ENCODE results near the gene TAMM41.
A peak's percentile ranks its signal among the peaks of the same experiment; 100 is the strongest.

Gene TAMM41

GRCh38 chr3:11770477-11771391 is 76.0 kb downstream of the TAMM41 start:
- H2AFZ ChIP-seq (ENCODE audit: low read length), result peak overlapping the region; percentile 77

DNA sequence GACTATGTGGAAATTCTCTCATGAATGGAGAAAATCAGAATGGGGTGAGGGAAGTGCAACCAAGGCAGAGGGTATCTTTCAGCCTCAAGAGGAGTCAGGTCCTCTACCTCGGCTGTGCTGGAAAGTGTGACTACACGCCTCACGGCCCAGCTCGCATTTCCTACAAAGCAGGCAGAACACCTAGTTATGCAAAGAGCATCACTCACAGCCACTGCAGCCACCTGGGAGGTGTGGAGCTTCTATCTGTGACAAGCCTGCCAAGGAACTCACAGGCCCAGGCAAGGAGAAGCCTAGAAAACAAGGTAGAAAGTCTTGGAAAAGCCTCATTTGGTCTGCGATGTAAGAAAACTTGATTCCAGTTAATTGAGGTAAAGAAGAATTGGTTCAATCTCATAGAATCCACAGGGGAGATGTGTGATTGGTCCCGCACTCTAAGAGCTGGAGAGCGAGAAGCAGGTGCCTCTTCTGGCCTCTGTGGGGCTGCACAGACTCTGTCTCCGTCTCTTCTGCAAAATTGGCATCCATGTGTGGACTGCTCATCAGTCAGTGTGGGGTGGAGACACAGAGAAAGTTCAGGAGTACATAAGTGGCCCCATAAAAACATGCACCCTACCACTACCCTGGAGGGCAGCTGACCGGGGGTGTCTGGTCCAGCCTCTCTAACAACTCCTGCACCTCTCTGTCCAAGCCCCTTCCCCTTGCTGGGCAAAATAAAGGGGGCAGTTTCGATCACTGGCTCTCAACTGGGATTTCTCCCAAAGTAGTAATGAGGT is 76.8 kb downstream of the TAMM41 start:
- H4K20me1 ChIP-seq (ENCODE audit: insufficient read depth, low read length), result no peaks in the 10 kb centered on the region
- DNase-seq, result no peak
- no peak overlapping the region for H3K9ac ChIP-seq (ENCODE audit: low read length)
- no peaks in the 10 kb centered on the region for H3K27me3 ChIP-seq (replicated peaks; ENCODE audit: insufficient read depth, low read length)
- no peaks in the 10 kb centered on the region for H3K9me2 ChIP-seq (replicated peaks; ENCODE audit: insufficient read depth, low read length)
- H3F3A ChIP-seq (ENCODE audit: insufficient read depth, low read length), result no peaks in the 10 kb centered on the region
- H3K4me3 ChIP-seq (ENCODE audit: low read length), result no peak overlapping the region
- H3K36me3 ChIP-seq (replicated peaks; ENCODE audit: insufficient read depth, low read length), result no peaks in the 10 kb centered on the region
- peaks cover 10% of the 10 kb centered on the region; the same call in 1 of the 2 replicates for H3K4me1 ChIP-seq (ENCODE audit: low read length)
- H3K9me3 ChIP-seq (replicated peaks; ENCODE audit: insufficient read depth, low read length), result no peaks in the 10 kb centered on the region
- TF ChIP-seq EZH2 (optimal IDR thresholded peaks at IDR 0.05; ENCODE audit: low read depth, low read length) (no peak), CTCF (IDR thresholded peaks at IDR 0.05; ENCODE audit: low read length) (no peak), EZH2phosphoT487 (IDR thresholded peaks at IDR 0.05; ENCODE audit: low read length) (no peak)
- H2AFZ ChIP-seq (ENCODE audit: low read length), result peak overlapping the region; percentile 77
- peak overlapping the region; percentile 7; the same call in 1 of the 2 replicates for H3K4me2 ChIP-seq (ENCODE audit: low read depth, low read length)
- no peak overlapping the region for H3K27ac ChIP-seq (ENCODE audit: low read length)
- no peaks in the 10 kb centered on the region for H3K79me2 ChIP-seq (ENCODE audit: low read length)

More at GRCh38 chr3:11770477-11771391, 76.0 kb downstream of the TAMM41 start:
- TF ChIP-seq EZH2 (optimal IDR thresholded peaks at IDR 0.05; ENCODE audit: low read depth, low read length) (no peak), EZH2phosphoT487 (IDR thresholded peaks at IDR 0.05; ENCODE audit: low read length) (no peak), CTCF (IDR thresholded peaks at IDR 0.05; ENCODE audit: low read length) (no peak)
- Histone ChIP-seq H3K4me1 (ENCODE audit: low read length) (peaks cover 10% of the 10 kb centered on the region; the same call in 1 of the 2 replicates), H4K20me1 (ENCODE audit: insufficient read depth, low read length) (no peaks in the 10 kb centered on the region), H3K9me2 (replicated peaks; ENCODE audit: insufficient read depth, low read length) (no peaks in the 10 kb centered on the region), H3K79me2 (ENCODE audit: low read length) (no peaks in the 10 kb centered on the region), H3K27ac (ENCODE audit: low read length) (no peak overlapping the region), H3F3A (ENCODE audit: insufficient read depth, low read length) (no peaks in the 10 kb centered on the region), H3K4me2 (ENCODE audit: low read depth, low read length) (peak overlapping the region; percentile 7; the same call in 1 of the 2 replicates), H3K4me3 (ENCODE audit: low read length) (no peak overlapping the region), H3K9me3 (replicated peaks; ENCODE audit: insufficient read depth, low read length) (no peaks in the 10 kb centered on the region), H3K36me3 (replicated peaks; ENCODE audit: insufficient read depth, low read length) (no peaks in the 10 kb centered on the region), H3K9ac (ENCODE audit: low read length) (no peak overlapping the region), H3K27me3 (replicated peaks; ENCODE audit: insufficient read depth, low read length) (no peaks in the 10 kb centered on the region)
- DNase-seq, result peak; percentile 86

- no peaks in the 10 kb centered on the region for H3K36me3 ChIP-seq (replicated peaks; ENCODE audit: insufficient read depth, low read length)
- no peaks in the 10 kb centered on the region for H3K27me3 ChIP-seq (replicated peaks; ENCODE audit: insufficient read depth, low read length)
- no peaks in the 10 kb centered on the region for H3K79me2 ChIP-seq (ENCODE audit: low read length)
- H3K27ac ChIP-seq (ENCODE audit: low read length), result no peak overlapping the region
- TF ChIP-seq EZH2 (optimal IDR thresholded peaks at IDR 0.05; ENCODE audit: low read depth, low read length) (no peak), CTCF (IDR thresholded peaks at IDR 0.05; ENCODE audit: low read length) (no peak), EZH2phosphoT487 (IDR thresholded peaks at IDR 0.05; ENCODE audit: low read length) (no peak)
- H3K4me3 ChIP-seq (ENCODE audit: low read length), result no peak overlapping the region
- peaks cover 10% of the 10 kb centered on the region; the same call in 1 of the 2 replicates for H3K4me1 ChIP-seq (ENCODE audit: low read length)
- no peak overlapping the region for H3K9ac ChIP-seq (ENCODE audit: low read length)
- no peaks in the 10 kb centered on the region for H4K20me1 ChIP-seq (ENCODE audit: insufficient read depth, low read length)
- no peak overlapping the region for H3K4me2 ChIP-seq (ENCODE audit: low read depth, low read length)
- H2AFZ ChIP-seq (ENCODE audit: low read length), result no peak overlapping the region
- H3K9me3 ChIP-seq (replicated peaks; ENCODE audit: insufficient read depth, low read length), result no peaks in the 10 kb centered on the region
- DNase-seq, result no peak
- H3K9me2 ChIP-seq (replicated peaks; ENCODE audit: insufficient read depth, low read length), result no peaks in the 10 kb centered on the region
- no peaks in the 10 kb centered on the region for H3F3A ChIP-seq (ENCODE audit: insufficient read depth, low read length)
These were observed 78.1 kb downstream of the TAMM41 start for GRCh38 chr3:11768604-11769003.

Measured in MM.1S (cell line).